AG04449 (cell line): ENCODE measurements around the gene FSTL1.

Source experiments
- CTCF ChIA-PET: fragments of 350-600 bp; formaldehyde crosslinking; extraction: SDS; loops from one replicate; lab custom pipeline; 2021; ENCODE audit warnings: antibody characterized with exemption; lab: Yijun Ruan, JAX
- POLR2A ChIA-PET: fragments of 400-600, 350-600 bp; formaldehyde crosslinking; extraction: SDS; loops from one replicate; lab custom pipeline; 2020; ENCODE audit warnings: antibody characterized with exemption, inconsistent platforms; lab: Yijun Ruan, JAX
- DNase-seq: peaks from one replicate; pipeline ENCODE4 v3.0.0-alpha.2; 2010; ENCODE audit warnings: low read depth, low spot score
- H3K4me3 ChIP-seq: 2 replicates; pipeline ENCODE4 v1.5.1; 2011; ENCODE audit warnings: low read depth, mild to moderate bottlenecking, control low read depth, low read length
- CTCF ChIP-seq: IDR thresholded peaks from one replicate; pipeline ENCODE4 v1.5.1; 2011; ENCODE audit warnings: mild to moderate bottlenecking, moderate library complexity, low read length, control low read depth, inconsistent platforms; ENCODE audit not compliant: insufficient read depth; ENCODE audit errors: missing control alignments

The FSTL1 gene

DNA sequence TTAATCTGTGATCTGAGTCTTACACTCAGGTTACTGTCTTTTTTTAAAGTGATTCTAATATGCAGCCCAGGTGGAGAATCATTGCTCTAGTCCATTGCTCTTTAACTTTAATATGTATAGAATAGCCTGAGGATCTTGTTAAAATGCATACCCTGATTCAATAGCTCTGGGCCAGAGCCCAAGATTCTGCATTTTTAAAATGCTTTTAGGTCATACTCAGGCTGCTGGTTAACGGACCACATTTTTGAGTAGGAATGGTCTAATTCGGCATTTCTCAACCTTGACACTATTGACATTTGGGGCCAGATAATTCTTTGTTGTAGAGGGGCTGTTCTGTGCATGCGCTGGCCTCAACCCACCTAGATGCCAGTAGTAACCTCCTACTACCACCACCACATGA lies 20.9 kb upstream of the FSTL1 start:
- no peak overlapping the region for H3K4me3 ChIP-seq
- POLR2A ChIA-PET, result interaction anchor here (1.4 kb wide), 3 partner anchors 13 to 32 kb away, joined by 3 to 18 read pairs (median 3); partner anchors contain the start of gene FSTL1
- CTCF ChIA-PET, result interaction anchor here (1.2 to 2.3 kb wide), 5 partner anchors 22 to 87 kb away, joined by 3 to 10 read pairs (median 5); no protein-coding TSS in a partner anchor
- TF ChIP-seq CTCF, result no peak
- no peak for DNase-seq

DNA sequence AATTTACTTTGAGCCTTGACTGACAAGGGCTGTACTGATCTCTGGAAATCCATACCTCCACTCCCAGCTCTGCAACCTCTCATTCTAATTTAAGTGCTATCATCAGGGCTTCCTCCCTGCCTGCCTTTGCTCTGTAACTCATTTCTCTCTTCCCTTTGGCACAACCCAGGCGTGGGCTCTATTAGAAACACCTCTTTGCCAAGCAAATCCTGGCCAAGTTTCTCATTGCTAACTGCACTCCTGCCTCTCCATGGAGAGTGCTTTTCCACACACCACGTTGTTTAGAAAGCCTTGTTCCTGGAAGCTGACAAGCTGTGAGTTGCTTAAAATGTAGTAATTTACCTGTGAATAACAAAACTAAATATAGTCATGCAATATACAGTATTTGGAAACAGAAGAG lies 20.1 kb upstream of the FSTL1 start:
- CTCF ChIA-PET, result interaction anchor here (1.2 to 2.3 kb wide), 5 partner anchors 21 to 88 kb away, joined by 3 to 10 read pairs (median 4); no protein-coding TSS in a partner anchor
- POLR2A ChIA-PET, result interaction anchor here (1.4 kb wide), 2 partner anchors 21 to 32 kb away, joined by 3 to 18 read pairs; partner anchors contain the start of gene FSTL1
- TF ChIP-seq CTCF, result no peak
- H3K4me3 ChIP-seq, result no peak overlapping the region
- no peak for DNase-seq

- CTCF ChIA-PET, result interaction anchor here (1.3 to 2.3 kb wide), 2 partner anchors 24 to 53 kb away, joined by 4 to 5 read pairs; no protein-coding TSS in a partner anchor
- H3K4me3 ChIP-seq, result no peak overlapping the region
- TF ChIP-seq CTCF, result no peak
- POLR2A ChIA-PET, result no interaction called here
- DNase-seq, result no peak
These were observed 19.1 kb upstream of the FSTL1 start for GRCh38 chr3:120469882-120470301.

- no peak for DNase-seq
These were observed 18.6 kb upstream of the FSTL1 start for GRCh38 chr3:120469440-120469839.

GRCh38 chr3:120468635-120469295 lies 18.0 kb upstream of the FSTL1 start:
- POLR2A ChIA-PET, result interaction anchor here (2.1 kb wide), 1 partner anchor 18 kb away, joined by 11 read pairs; the partner anchor contains the start of gene FSTL1
- CTCF ChIA-PET, result interaction anchor here (1.1 to 2.6 kb wide), 4 partner anchors 11 to 51 kb away, joined by 3 to 19 read pairs (median 5); partner anchors contain the start of gene FSTL1
- TF ChIP-seq CTCF, result no peak
- DNase-seq, result no peak
- no peak overlapping the region for H3K4me3 ChIP-seq

More at GRCh38 chr3:120469440-120469839, 18.6 kb upstream of the FSTL1 start:
- CTCF ChIA-PET, result interaction anchor here (2.3 kb wide), 1 partner anchor 52 kb away, joined by 5 read pairs; no protein-coding TSS in a partner anchor
- no peak overlapping the region for H3K4me3 ChIP-seq
- no peak for TF ChIP-seq CTCF
- POLR2A ChIA-PET, result no interaction called here

- no peak for TF ChIP-seq CTCF
- DNase-seq, result no peak
- H3K4me3 ChIP-seq, result no peak overlapping the region
- POLR2A ChIA-PET, result interaction anchor here (3.2 kb wide), 1 partner anchor 12 kb away, joined by 9 read pairs; the partner anchor contains the start of gene FSTL1
- CTCF ChIA-PET, result interaction anchor here (1.1 to 1.2 kb wide), 5 partner anchors 8 to 96 kb away, joined by 3 read pairs; no protein-coding TSS in a partner anchor
These were observed 11.7 kb upstream of the FSTL1 start for GRCh38 chr3:120462409-120462959.
